ENCODE measurements around the gene FAAP100.
"Not testable (repeated sequence)": the region's sequence is repeated elsewhere in the genome, so short reads cannot be mapped to it uniquely, and the experiment has no call there.

The FAAP100 gene

GRCh38 chr17:81589612-81590011 lies 37.5 kb upstream of the FAAP100 start:
- Histone ChIP-seq H3K27me3 (ENCODE audit: insufficient read depth, poor library complexity, severe bottlenecking) (no peaks in the 10 kb centered on the region), H3K4me3 (replicated peaks; ENCODE audit: insufficient read depth, low read length) (no peak overlapping the region), H3K27ac (replicated peaks) (no peak overlapping the region)
- TF ChIP-seq POLR2AphosphoS5 (IDR thresholded peaks at IDR 0.05; ENCODE audit: low read depth) = no peak
- no peak for TF ChIP-seq GABPA (IDR thresholded peaks at IDR 0.05; ENCODE audit: low read depth)
- no peak for TF ChIP-seq REST (IDR thresholded peaks at IDR 0.05; ENCODE audit: insufficient replicate concordance, low read depth)
- no peak for TF ChIP-seq CTCF (IDR thresholded peaks at IDR 0.05; ENCODE audit: insufficient read depth, low read length)
- no peak for TF ChIP-seq SPI1 (IDR thresholded peaks at IDR 0.05; ENCODE audit: borderline replicate concordance, low read depth)
- no peak for DNase-seq (ENCODE audit: low read depth in 1 of 2, low spot score in 1 of 2)

- TF ChIP-seq REST (IDR thresholded peaks at IDR 0.05; ENCODE audit: insufficient replicate concordance, low read depth) = no peak
- no peak for TF ChIP-seq GABPA (IDR thresholded peaks at IDR 0.05; ENCODE audit: low read depth)
- TF ChIP-seq SPI1 (IDR thresholded peaks at IDR 0.05; ENCODE audit: borderline replicate concordance, low read depth) = no peak
- no peak for TF ChIP-seq CTCF (IDR thresholded peaks at IDR 0.05; ENCODE audit: insufficient read depth, low read length)
- TF ChIP-seq POLR2AphosphoS5 (IDR thresholded peaks at IDR 0.05; ENCODE audit: low read depth) = no peak
- Histone ChIP-seq H3K27ac (replicated peaks) (no peak overlapping the region), H3K4me3 (replicated peaks; ENCODE audit: insufficient read depth, low read length) (no peak overlapping the region), H3K27me3 (ENCODE audit: insufficient read depth, poor library complexity, severe bottlenecking) (no peaks in the 10 kb centered on the region)
- DNase-seq (ENCODE audit: low read depth in 1 of 2, low spot score in 1 of 2) = no peak
These were observed 33.9 kb upstream of the FAAP100 start for GRCh38 chr17:81586096-81586495.

- DNase-seq (ENCODE audit: low read depth in 1 of 2, low spot score in 1 of 2); H3K27me3 ChIP-seq (ENCODE audit: insufficient read depth, poor library complexity, severe bottlenecking); H3K27ac ChIP-seq (replicated peaks); H3K4me3 ChIP-seq (replicated peaks; ENCODE audit: insufficient read depth, low read length): not testable (repeated sequence)
These were observed 32.6 kb upstream of the FAAP100 start for GRCh38 chr17:81584771-81585170.

GRCh38 chr17:81583589-81584342 lies 31.6 kb upstream of the FAAP100 start:
- no peaks in the 10 kb centered on the region for H3K27me3 ChIP-seq (ENCODE audit: insufficient read depth, poor library complexity, severe bottlenecking)
- TF ChIP-seq SPI1 (IDR thresholded peaks at IDR 0.05; ENCODE audit: borderline replicate concordance, low read depth) (no peak), POLR2AphosphoS5 (IDR thresholded peaks at IDR 0.05; ENCODE audit: low read depth) (no peak), CTCF (IDR thresholded peaks at IDR 0.05; ENCODE audit: insufficient read depth, low read length) (no peak), GABPA (IDR thresholded peaks at IDR 0.05; ENCODE audit: low read depth) (no peak), REST (IDR thresholded peaks at IDR 0.05; ENCODE audit: insufficient replicate concordance, low read depth) (no peak)
- no peak overlapping the region for H3K27ac ChIP-seq (replicated peaks)
- H3K4me3 ChIP-seq (replicated peaks; ENCODE audit: insufficient read depth, low read length) = no peak overlapping the region
- no peak for DNase-seq (ENCODE audit: low read depth in 1 of 2, low spot score in 1 of 2)

Data from HL-60 (cell line).